ENCODE data around the gene MAPK1.

- TF ChIP-seq ZBTB1 (tag by site-specific recombination; IDR thresholded peaks at IDR 0.05): no peak
- no peak for TF ChIP-seq ZFP3 (tag by site-specific recombination; IDR thresholded peaks at IDR 0.05; ENCODE audit: low read depth)
- TF ChIP-seq, protein P1, sequence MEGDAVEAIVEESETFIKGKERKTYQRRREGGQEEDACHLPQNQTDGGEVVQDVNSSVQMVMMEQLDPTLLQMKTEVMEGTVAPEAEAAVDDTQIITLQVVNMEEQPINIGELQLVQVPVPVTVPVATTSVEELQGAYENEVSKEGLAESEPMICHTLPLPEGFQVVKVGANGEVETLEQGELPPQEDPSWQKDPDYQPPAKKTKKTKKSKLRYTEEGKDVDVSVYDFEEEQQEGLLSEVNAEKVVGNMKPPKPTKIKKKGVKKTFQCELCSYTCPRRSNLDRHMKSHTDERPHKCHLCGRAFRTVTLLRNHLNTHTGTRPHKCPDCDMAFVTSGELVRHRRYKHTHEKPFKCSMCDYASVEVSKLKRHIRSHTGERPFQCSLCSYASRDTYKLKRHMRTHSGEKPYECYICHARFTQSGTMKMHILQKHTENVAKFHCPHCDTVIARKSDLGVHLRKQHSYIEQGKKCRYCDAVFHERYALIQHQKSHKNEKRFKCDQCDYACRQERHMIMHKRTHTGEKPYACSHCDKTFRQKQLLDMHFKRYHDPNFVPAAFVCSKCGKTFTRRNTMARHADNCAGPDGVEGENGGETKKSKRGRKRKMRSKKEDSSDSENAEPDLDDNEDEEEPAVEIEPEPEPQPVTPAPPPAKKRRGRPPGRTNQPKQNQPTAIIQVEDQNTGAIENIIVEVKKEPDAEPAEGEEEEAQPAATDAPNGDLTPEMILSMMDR (tag by site-specific recombination; IDR thresholded peaks at IDR 0.05): no peak
- TF ChIP-seq ZNF274 (IDR thresholded peaks at IDR 0.05; ENCODE audit: low read length): no peak
- no peak for TF ChIP-seq ZNF274 (tag by site-specific recombination; IDR thresholded peaks at IDR 0.05; ENCODE audit: borderline replicate concordance)
- no peak for TF ChIP-seq HIC1 (tag by site-specific recombination; IDR thresholded peaks at IDR 0.05)
Observed at GRCh38 chr22:21758091-21758864, 109.2 kb downstream of the MAPK1 start.

All from HEK293 (cell line).